Anterior cingulate cortex (tissue), 58 donors: Measurements from ENCODE around the gene SLC66A1.

Experiments
- DNase-seq, 58 donors: peaks; one replicate each; lab custom pipeline; 2025; lab: John Stamatoyannopoulos, UW

SLC66A1 gene

DNA sequence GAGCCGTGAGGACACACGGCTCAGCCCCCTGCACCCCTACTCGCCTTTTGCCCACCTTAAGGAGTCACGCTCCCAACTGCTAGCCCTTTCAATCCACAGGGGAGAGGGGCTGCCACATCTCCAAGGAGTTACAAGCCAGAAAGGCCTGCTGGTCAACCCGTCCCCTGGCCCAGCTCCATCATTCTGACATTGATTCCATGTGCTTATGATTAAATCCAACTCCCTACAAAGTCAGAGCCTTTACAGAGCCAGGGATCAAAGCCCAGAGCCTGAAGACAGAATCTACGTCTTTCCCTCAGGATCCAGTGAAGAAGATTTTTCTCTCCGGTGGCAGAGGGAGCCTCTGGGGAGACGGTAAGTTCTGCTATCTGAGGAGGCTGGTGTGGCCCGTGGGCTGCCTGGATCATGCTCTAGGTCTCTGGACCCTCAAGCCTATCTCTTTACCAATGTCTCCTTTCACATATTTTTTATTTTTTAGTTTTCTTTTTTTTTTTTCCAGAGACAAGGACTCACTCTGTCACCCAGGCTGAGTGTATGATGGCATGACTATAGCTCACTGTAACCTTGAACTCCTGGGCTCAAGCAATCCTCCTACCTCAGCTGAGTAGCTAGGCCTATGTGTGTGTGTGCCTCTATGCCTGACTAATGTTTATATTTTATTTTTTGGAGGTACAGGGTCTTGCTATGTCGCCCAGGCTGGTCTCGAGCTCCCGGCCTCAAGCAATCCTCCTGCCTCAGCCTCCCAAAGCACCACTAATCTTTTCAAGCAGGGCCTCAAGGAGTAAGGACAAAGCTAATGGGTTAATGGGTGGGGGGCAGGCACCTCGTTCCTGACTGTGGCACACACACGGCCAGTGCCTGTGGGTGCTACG, 61.3 kb downstream of the SLC66A1 start:
- DNase-seq = no peak

- DNase-seq = no peak
These were observed 62.1 kb downstream of the SLC66A1 start for GRCh38 chr1:19374083-19374801.

DNA sequence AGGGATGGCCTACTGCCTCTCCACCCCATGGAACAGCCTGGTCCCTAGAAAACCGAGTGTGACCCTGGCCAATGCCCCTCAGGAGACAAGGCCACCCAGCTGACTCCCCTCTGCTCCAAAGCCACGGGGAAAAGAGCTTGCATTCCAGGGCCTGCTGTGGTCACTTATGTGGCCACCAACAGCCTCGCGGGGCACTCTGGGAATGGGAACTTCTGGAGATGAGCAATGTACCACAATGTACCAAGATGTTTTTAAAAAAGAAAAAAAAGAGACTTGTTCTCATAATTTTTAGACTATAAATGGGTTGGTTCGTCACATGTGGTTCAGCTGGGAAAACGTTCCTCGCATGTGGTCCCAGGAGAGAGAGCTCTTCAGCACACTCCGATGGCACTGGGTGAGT, 62.8 kb downstream of the SLC66A1 start:
- DNase-seq = no peak

DNA sequence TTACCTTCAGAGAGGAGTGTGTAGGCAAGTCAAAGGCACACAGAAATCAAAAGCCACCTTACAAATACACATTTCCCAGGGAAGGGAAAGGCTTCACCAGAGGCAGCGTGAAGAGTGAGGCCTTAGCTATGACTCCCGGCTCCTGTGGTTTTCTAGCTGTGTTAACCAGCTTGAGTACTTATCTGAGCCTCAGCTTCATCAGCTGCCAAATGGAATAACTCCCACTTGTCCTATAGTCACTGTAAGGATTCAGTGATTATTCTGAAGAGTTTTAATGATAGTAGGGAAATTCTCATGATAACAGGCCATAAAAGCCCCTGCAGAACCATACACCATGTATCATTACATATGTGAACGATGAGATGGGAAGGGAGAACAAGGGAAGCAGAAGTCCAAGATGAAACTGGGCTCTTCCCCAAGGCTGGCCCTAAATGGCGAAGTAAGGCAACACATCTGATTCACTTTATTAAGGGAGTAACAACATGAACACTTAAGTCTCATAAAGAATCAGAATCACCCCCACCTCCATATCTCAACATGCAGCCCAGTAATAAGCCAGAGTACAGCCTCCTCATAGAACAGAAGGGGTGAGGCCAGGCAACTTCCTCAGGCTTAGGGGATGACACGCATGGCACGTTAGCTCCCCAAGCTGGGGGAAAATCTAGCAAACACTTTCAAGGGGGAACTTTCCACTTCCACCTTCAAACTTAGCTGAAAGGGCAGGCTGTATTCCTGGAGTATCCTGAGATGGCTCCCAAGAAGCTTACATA, 63.7 kb downstream of the SLC66A1 start:
- DNase-seq = no peak

- DNase-seq = no peak
These were observed 64.6 kb downstream of the SLC66A1 start for GRCh38 chr1:19376428-19377372.

DNA sequence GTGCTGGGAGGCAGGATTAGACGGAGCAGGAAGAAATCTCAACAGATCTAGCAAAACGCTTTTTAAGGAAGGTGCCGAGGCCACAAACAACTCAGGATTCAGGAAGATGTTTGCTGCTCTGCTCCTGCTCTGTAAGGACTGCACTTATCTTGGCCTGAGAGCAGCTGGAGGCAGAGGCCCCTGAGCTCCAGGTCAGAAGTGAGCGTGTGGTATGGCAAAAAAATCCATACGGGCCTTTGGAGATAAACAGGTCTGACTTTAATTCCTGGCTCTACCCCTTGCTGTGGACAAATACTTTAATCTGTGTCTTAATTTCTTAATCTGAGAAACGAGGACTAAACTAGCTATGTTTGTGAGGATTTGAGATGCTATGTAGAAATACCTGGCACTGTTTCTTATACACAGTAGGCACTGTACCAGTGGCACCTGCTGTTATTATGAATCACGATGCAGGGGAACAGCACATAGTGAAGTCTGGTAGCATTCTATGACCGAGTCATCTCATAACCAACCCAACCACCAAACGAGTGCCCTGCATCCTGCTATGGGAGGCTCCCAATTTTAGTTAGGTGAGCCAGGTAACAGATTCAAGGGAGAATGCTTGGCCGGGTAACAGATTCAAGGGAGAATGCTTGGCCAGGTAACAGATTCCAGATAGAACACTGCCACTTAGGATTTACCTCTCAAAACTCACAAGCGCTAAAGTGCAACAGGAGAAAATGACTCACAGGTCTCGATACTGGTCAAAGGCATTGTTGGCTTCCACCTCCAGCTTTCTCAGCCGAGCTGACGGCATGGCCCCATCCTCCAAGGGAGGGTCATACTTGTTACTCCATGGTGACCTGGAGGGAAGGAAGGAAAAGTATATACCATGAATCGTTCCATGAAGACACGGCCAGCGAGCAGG, 65.9 kb downstream of the SLC66A1 start:
- DNase-seq = no peak
